NCI-H82 treated with DMSO at 0.1 percent for 48 hours (cell line): ENCODE results near the gene SH3BP5.
"Not testable (repeated sequence)": the region's sequence is repeated elsewhere in the genome, so short reads cannot be mapped to it uniquely, and the experiment has no call there.

ENCODE experiments used
- DNase-seq: peaks from one replicate; lab custom pipeline; 2025; ENCODE audit not compliant: unreplicated experiment; lab: John Stamatoyannopoulos, UW

Gene SH3BP5

GRCh38 chr3:15332405-15333098 lies at the start of gene SH3BP5:
TSS of gene SH3BP5 (minus strand) at chr3:15332586. CDS start at chr3:15332408, 178 bp downstream.
- no peak for DNase-seq

- DNase-seq = no peak
Measured at GRCh38 chr3:15380980-15381890, 48.8 kb upstream of the SH3BP5 start.

- DNase-seq = peak; percentile 73
Measured at GRCh38 chr3:15377961-15378791, 45.8 kb upstream of the SH3BP5 start.

- no peak for DNase-seq
Measured at GRCh38 chr3:15375461-15376000, 43.1 kb upstream of the SH3BP5 start.

- DNase-seq = no peak
Measured at GRCh38 chr3:15372918-15373317, 40.5 kb upstream of the SH3BP5 start.

- DNase-seq = no peak
Measured at GRCh38 chr3:15368561-15369135, 36.3 kb upstream of the SH3BP5 start.

GRCh38 chr3:15367059-15367458 lies 34.7 kb upstream of the SH3BP5 start:
- DNase-seq = no peak

GRCh38 chr3:15364078-15364477 lies 31.7 kb upstream of the SH3BP5 start:
- DNase-seq = peak; percentile 17

- no peak for DNase-seq
Measured at GRCh38 chr3:15361494-15362214, 29.3 kb upstream of the SH3BP5 start.

- no peak for DNase-seq
Measured at GRCh38 chr3:15360788-15361493, 28.6 kb upstream of the SH3BP5 start.

GRCh38 chr3:15359677-15360397 lies 27.5 kb upstream of the SH3BP5 start:
- DNase-seq = no peak

GRCh38 chr3:15356651-15357061 lies 24.3 kb upstream of the SH3BP5 start:
- not testable (repeated sequence) for DNase-seq

GRCh38 chr3:15356176-15356575 lies 23.8 kb upstream of the SH3BP5 start:
- no peak for DNase-seq

- no peak for DNase-seq
Measured at GRCh38 chr3:15355086-15355485, 22.7 kb upstream of the SH3BP5 start.

- no peak for DNase-seq
Measured at GRCh38 chr3:15354485-15354884, 22.1 kb upstream of the SH3BP5 start.

GRCh38 chr3:15350141-15350540 lies 17.8 kb upstream of the SH3BP5 start:
- DNase-seq = no peak

- DNase-seq = not testable (repeated sequence)
Measured at GRCh38 chr3:15349438-15349837, 17.1 kb upstream of the SH3BP5 start.

- no peak for DNase-seq
Measured at GRCh38 chr3:15348246-15348645, 15.9 kb upstream of the SH3BP5 start.

- DNase-seq = no peak
Measured at GRCh38 chr3:15347737-15348110, 15.3 kb upstream of the SH3BP5 start.
